Measurements from ENCODE around the gene IRS1.

Gene IRS1

DNA sequence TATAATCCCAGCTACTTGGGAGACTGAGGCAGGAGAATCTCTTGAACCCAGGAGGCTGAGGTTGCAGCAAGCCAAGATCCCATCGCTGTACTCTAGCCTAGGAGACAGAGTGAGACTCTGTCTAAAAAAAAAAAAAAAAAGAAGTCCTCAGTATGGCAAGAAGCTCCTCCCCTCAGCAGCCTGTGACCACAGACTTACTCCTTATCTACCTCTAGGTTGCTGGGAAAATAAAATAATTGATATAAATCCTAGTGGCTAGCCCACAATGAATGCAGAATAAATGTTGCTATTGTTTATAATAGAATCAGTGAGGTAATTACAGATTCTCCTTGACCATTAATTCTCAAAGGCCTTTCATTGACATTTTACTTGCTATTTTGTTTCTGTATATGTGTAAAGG is 70.6 kb downstream of the IRS1 start:
- no peak overlapping the region for H3K9ac ChIP-seq (ENCODE audit: low read length)
- H3K4me1 ChIP-seq (ENCODE audit: control insufficient read depth, low read depth, low read length): peaks cover 4% of the 10 kb centered on the region
- H3K36me3 ChIP-seq (ENCODE audit: control insufficient read depth, low read depth, low read length): no peaks in the 10 kb centered on the region
- H3K27ac ChIP-seq (ENCODE audit: low read length): no peak overlapping the region
- no peak overlapping the region for H3K4me3 ChIP-seq (ENCODE audit: low read length)
- no peaks in the 10 kb centered on the region for H3K9me3 ChIP-seq (ENCODE audit: control insufficient read depth, low read depth, low read length)
- no peaks in the 10 kb centered on the region for H3K27me3 ChIP-seq (ENCODE audit: control insufficient read depth, insufficient read depth, low read length)

DNA sequence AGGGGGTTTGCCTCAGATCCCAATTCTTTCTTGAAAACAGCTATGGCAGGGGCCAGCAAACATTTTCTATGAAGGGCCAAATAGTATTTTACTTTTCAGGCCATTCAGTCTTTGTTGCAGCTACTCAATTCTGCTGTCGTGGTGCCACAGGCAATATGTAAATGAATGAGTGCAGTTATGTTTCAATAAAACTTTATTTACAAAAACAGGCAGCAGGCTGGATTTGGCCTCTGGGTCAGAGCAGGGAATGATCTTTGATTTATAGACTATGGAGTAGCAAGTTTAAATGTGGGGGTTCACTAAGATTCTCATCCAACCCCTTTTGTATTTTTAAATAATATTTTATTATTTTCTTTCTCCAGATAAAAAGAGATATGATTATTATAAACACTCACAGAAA is 72.4 kb downstream of the IRS1 start:
- Histone ChIP-seq H3K9ac (ENCODE audit: low read length) (no peak overlapping the region), H3K4me1 (ENCODE audit: control insufficient read depth, low read depth, low read length) (peaks cover 4% of the 10 kb centered on the region), H3K4me3 (ENCODE audit: low read length) (no peak overlapping the region), H3K27me3 (ENCODE audit: control insufficient read depth, insufficient read depth, low read length) (no peaks in the 10 kb centered on the region), H3K9me3 (ENCODE audit: control insufficient read depth, low read depth, low read length) (no peaks in the 10 kb centered on the region), H3K27ac (ENCODE audit: low read length) (no peak overlapping the region), H3K36me3 (ENCODE audit: control insufficient read depth, low read depth, low read length) (no peaks in the 10 kb centered on the region)

DNA sequence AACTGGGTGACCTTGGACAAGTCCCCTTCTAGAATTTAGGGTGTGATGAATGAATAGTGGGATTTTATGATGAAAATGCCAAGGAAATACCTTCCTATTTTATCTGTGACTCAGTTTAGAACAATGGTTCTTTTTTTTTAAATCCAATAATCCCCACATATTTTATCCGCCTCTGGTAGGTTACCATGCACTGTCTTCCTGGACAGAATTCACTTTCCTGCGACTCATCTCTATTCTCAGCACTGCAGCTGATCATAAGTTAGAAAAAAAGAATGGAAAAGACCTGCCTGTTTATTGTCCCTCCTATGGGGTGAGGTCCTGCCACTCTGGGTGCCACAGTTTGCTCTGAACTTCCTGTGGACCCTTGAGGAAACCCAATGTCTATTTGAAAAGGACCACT is 73.1 kb downstream of the IRS1 start:
- no peaks in the 10 kb centered on the region for H3K9me3 ChIP-seq (ENCODE audit: control insufficient read depth, low read depth, low read length)
- H3K9ac ChIP-seq (ENCODE audit: low read length): no peak overlapping the region
- H3K4me3 ChIP-seq (ENCODE audit: low read length): no peak overlapping the region
- no peaks in the 10 kb centered on the region for H3K36me3 ChIP-seq (ENCODE audit: control insufficient read depth, low read depth, low read length)
- H3K27me3 ChIP-seq (ENCODE audit: control insufficient read depth, insufficient read depth, low read length): no peaks in the 10 kb centered on the region
- peaks cover 4% of the 10 kb centered on the region for H3K4me1 ChIP-seq (ENCODE audit: control insufficient read depth, low read depth, low read length)
- H3K27ac ChIP-seq (ENCODE audit: low read length): no peak overlapping the region

DNA sequence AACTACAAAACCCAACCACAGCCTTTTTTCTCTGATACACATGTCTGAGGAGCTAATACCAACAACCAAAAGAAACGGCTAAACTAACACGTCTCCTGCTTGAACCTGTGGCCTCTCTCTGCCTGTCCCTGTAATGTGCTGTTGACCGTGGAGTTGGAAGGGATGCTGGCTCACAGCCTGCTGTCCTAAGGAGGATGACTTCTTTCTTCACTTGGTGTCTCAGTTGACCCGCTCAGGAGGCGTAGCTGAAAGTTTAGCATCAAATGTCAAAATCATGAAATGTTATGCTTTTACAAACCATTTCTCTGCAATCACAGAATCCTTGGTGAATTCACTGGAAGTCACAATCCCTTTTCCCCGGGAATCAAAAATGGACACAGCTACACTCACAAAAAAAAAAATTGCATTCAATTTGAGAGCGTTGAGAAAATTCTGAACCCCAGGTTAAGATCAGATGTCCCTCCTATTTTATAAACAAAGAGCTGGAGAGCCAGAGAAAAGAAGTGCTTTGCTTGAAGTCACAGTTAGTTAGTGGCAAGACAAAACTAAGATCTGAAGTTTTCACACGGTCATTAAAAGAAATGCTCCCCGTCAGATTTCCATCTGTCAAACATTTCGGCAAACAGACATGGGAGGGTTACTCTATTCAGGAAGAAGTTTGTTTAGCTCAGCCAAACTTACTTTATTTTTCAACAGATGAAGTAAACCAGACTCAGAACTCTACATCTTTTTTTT is 74.3 kb downstream of the IRS1 start:
- Histone ChIP-seq H3K9ac (ENCODE audit: low read length) (no peak overlapping the region), H3K36me3 (ENCODE audit: control insufficient read depth, low read depth, low read length) (no peaks in the 10 kb centered on the region), H3K27me3 (ENCODE audit: control insufficient read depth, insufficient read depth, low read length) (no peaks in the 10 kb centered on the region), H3K4me3 (ENCODE audit: low read length) (no peak overlapping the region), H3K27ac (ENCODE audit: low read length) (no peak overlapping the region), H3K4me1 (ENCODE audit: control insufficient read depth, low read depth, low read length) (peaks cover 4% of the 10 kb centered on the region), H3K9me3 (ENCODE audit: control insufficient read depth, low read depth, low read length) (no peaks in the 10 kb centered on the region)

DNA sequence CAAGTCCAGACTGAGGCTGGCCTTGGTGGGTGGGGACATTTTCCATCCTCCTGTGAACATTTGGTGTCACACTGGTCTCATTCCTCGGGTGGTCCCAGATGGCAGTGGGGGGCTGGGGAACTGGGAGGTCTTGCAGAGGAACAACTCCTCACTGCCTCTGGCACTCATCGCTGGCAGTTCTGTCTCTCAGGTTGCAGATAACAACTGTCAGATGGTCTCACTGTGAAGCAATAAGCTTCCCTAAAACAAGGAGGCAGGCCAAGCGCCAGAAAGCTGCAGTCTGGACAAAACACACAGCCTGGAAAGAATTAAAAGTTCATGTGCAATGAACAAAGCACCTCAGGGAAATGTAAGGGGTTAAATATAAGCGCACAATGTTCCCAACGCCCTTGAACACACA is 78.1 kb downstream of the IRS1 start:
- Histone ChIP-seq H3K4me1 (ENCODE audit: control insufficient read depth, low read depth, low read length) (peaks cover 4% of the 10 kb centered on the region), H3K27ac (ENCODE audit: low read length) (no peak overlapping the region), H3K9ac (ENCODE audit: low read length) (no peak overlapping the region), H3K27me3 (ENCODE audit: control insufficient read depth, insufficient read depth, low read length) (no peaks in the 10 kb centered on the region), H3K9me3 (ENCODE audit: control insufficient read depth, low read depth, low read length) (no peaks in the 10 kb centered on the region), H3K36me3 (ENCODE audit: control insufficient read depth, low read depth, low read length) (no peaks in the 10 kb centered on the region), H3K4me3 (ENCODE audit: low read length) (no peak overlapping the region)

DNA sequence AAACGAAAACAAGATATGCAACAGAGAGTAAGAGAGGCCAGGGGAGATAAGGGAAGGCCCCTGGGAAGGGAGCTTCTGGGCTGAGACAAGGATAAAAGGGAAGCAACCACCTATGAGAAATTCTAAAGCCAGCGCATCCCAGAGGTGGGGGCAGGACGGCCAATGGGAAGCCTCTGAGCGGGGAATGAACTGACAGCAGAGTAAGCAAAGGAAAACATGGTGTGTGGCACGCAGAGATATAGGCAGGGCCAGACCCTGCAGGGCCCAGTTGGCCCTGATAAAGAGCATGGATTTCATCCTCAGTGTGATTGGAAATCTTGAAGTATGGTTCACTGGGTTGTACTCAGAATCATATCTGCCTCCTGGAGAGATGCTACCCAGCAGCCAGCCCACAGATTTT is 78.7 kb downstream of the IRS1 start:
- no peak overlapping the region for H3K9ac ChIP-seq (ENCODE audit: low read length)
- peaks cover 4% of the 10 kb centered on the region for H3K4me1 ChIP-seq (ENCODE audit: control insufficient read depth, low read depth, low read length)
- H3K27me3 ChIP-seq (ENCODE audit: control insufficient read depth, insufficient read depth, low read length): no peaks in the 10 kb centered on the region
- no peak overlapping the region for H3K4me3 ChIP-seq (ENCODE audit: low read length)
- H3K9me3 ChIP-seq (ENCODE audit: control insufficient read depth, low read depth, low read length): no peaks in the 10 kb centered on the region
- no peak overlapping the region for H3K27ac ChIP-seq (ENCODE audit: low read length)
- no peaks in the 10 kb centered on the region for H3K36me3 ChIP-seq (ENCODE audit: control insufficient read depth, low read depth, low read length)

DNA sequence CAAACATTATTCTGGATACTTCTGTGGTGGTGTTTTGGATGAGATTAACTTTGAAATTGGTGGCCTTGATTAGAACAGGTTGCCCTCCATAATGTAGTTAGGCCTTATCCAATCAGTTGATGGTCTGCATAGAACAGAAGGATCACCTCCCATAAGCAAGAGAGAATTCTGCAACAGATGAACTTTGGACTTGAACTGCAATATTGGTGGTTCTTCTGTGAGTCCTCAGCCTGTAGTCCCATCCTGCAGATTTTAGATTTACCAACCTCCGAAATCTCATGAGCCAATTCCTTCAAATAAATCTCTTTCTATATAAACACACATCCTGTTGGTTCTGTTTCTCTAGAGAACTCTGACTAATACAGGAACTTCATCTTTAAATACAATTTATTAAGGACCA is 81.9 kb downstream of the IRS1 start:
- no peaks in the 10 kb centered on the region for H3K27me3 ChIP-seq (ENCODE audit: control insufficient read depth, insufficient read depth, low read length)
- no peak overlapping the region for H3K4me3 ChIP-seq (ENCODE audit: low read length)
- H3K36me3 ChIP-seq (ENCODE audit: control insufficient read depth, low read depth, low read length): no peaks in the 10 kb centered on the region
- H3K9ac ChIP-seq (ENCODE audit: low read length): no peak overlapping the region
- no peak overlapping the region for H3K27ac ChIP-seq (ENCODE audit: low read length)
- no peaks in the 10 kb centered on the region for H3K9me3 ChIP-seq (ENCODE audit: control insufficient read depth, low read depth, low read length)
- H3K4me1 ChIP-seq (ENCODE audit: control insufficient read depth, low read depth, low read length): no peaks in the 10 kb centered on the region

DNA sequence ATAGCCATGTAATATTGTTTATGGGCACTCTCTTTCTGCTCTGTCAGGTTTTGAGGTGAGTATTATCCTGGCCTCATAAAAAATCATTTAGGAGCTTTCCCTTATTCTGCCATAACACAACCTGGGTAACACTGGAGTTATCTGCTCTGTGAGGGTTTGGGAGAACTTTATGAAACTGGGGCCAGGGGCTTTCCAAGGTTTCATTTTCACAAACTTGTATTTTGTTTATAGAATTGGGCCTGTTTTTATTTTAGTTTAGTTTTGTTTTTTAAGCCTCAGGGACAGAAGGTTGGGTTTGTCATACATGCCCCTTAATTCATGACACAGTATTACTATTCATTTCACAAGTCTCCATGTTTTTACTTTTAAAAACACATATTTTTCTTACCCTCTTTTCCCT is 83.5 kb downstream of the IRS1 start:
- no peaks in the 10 kb centered on the region for H3K27me3 ChIP-seq (ENCODE audit: control insufficient read depth, insufficient read depth, low read length)
- H3K4me3 ChIP-seq (ENCODE audit: low read length): no peak overlapping the region
- no peak overlapping the region for H3K27ac ChIP-seq (ENCODE audit: low read length)
- no peaks in the 10 kb centered on the region for H3K9me3 ChIP-seq (ENCODE audit: control insufficient read depth, low read depth, low read length)
- H3K4me1 ChIP-seq (ENCODE audit: control insufficient read depth, low read depth, low read length): no peaks in the 10 kb centered on the region
- H3K36me3 ChIP-seq (ENCODE audit: control insufficient read depth, low read depth, low read length): no peaks in the 10 kb centered on the region
- H3K9ac ChIP-seq (ENCODE audit: low read length): no peak overlapping the region

DNA sequence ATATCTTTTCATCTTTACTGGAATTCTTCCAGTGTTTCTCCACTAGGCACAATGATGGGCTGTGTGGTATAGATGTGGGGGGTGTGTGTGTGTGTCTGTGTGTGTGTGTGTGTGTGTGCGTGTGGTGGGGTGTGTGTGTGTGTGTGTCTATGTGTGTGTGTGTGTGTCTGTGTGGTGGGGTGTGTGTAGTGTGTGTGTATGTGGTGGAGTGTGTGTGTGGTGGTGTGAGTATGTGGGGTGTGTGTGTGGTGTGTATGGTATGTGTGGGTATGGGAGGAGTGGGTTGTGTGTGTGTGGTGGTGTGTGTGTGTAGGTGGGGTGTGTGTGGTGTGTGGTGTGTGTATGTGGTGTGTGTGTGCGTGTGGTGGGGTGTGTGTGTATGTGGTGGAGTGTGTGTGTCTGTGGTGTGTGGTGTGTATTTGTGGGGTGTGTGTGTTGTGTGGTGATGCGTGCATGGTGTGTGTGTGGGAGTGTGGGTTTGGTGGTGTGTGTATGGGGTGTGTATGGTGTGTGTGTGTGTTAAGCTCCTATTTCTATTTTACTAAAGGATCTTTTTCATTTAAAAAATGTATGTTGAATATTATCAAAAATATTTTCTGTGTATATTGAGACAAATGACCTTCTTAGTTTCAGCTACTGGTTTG is 84.2 kb downstream of the IRS1 start:
- H3K4me1 ChIP-seq (ENCODE audit: control insufficient read depth, low read depth, low read length): no peaks in the 10 kb centered on the region
- no peak overlapping the region for H3K9ac ChIP-seq (ENCODE audit: low read length)
- no peaks in the 10 kb centered on the region for H3K36me3 ChIP-seq (ENCODE audit: control insufficient read depth, low read depth, low read length)
- no peak overlapping the region for H3K4me3 ChIP-seq (ENCODE audit: low read length)
- no peaks in the 10 kb centered on the region for H3K9me3 ChIP-seq (ENCODE audit: control insufficient read depth, low read depth, low read length)
- H3K27ac ChIP-seq (ENCODE audit: low read length): no peak overlapping the region
- H3K27me3 ChIP-seq (ENCODE audit: control insufficient read depth, insufficient read depth, low read length): no peaks in the 10 kb centered on the region

DNA sequence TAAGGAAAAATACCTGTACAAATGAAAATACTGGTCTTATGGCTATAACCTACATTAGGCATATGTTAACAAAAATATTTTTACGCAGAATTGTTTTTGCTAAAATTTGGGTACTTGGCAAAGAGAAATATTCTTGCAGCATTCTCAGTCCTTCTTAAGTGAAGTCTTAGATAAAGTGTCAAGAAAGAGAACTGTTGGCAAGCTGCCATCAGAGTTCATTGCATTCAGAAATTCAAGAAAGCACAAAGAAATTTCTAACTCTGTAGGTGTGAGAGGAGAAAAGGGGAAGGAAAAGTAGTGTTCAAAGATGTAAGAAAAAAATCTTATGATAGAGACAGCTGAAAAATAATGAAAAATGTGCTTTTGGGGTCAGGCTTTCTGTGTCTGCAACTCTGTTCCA is 86.7 kb downstream of the IRS1 start:
- Histone ChIP-seq H3K4me1 (ENCODE audit: control insufficient read depth, low read depth, low read length) (no peaks in the 10 kb centered on the region), H3K4me3 (ENCODE audit: low read length) (no peak overlapping the region), H3K36me3 (ENCODE audit: control insufficient read depth, low read depth, low read length) (no peaks in the 10 kb centered on the region), H3K27ac (ENCODE audit: low read length) (no peak overlapping the region), H3K27me3 (ENCODE audit: control insufficient read depth, insufficient read depth, low read length) (no peaks in the 10 kb centered on the region), H3K9ac (ENCODE audit: low read length) (no peak overlapping the region), H3K9me3 (ENCODE audit: control insufficient read depth, low read depth, low read length) (no peaks in the 10 kb centered on the region)

DNA sequence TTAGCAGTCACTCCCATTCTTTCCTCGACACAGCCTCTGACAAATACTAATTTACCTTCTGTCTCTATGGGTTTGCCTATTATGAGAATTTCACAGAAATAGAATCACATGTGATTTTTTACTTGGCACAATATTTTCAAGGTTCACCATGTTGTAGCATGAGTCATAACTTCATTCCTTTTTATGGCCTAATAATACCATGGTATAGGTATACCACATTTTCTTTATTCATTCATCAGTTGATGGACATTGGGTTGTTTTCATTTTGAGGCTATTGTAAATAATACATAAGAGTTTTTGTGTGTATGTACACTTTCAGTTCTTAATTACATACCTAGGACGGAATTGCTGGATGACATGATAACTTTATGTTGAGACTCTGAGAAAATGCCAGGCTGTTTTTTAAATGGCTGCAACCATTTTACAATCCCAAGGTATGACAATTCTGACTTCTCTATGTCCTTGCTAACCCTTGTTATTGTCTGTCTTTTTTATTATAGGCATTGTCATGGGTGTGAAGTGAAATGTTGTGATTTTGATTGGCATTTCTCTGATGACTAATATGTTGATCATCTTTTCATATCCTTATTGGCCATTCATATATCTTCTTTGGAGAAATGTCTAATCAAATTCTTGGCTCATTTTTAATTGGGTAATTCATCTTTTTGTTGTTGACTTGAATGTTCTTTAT is 87.9 kb downstream of the IRS1 start:
- no peak overlapping the region for H3K4me3 ChIP-seq (ENCODE audit: low read length)
- no peak overlapping the region for H3K9ac ChIP-seq (ENCODE audit: low read length)
- H3K9me3 ChIP-seq (ENCODE audit: control insufficient read depth, low read depth, low read length): no peaks in the 10 kb centered on the region
- no peaks in the 10 kb centered on the region for H3K4me1 ChIP-seq (ENCODE audit: control insufficient read depth, low read depth, low read length)
- no peaks in the 10 kb centered on the region for H3K27me3 ChIP-seq (ENCODE audit: control insufficient read depth, insufficient read depth, low read length)
- no peaks in the 10 kb centered on the region for H3K36me3 ChIP-seq (ENCODE audit: control insufficient read depth, low read depth, low read length)
- H3K27ac ChIP-seq (ENCODE audit: low read length): no peak overlapping the region

DNA sequence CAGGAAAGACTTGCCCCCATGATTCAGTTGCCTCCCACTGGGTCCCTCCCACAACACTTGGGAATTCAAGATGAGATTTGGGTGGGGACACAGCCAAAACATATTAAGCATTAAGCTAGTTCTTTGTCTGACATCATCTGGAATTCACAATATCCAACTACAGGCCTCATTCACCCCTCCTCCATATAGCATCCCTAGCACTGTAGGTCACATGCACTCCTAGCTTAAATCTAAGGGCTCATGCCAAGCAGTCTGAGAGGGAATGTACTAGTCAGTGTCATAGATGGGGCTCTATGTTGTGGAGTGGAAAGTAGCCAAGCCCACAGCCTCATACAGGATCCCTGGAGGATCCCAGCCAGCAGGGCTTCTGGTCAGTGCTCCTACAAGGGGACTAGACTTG is 92.1 kb downstream of the IRS1 start:
- no peaks in the 10 kb centered on the region for H3K4me1 ChIP-seq (ENCODE audit: control insufficient read depth, low read depth, low read length)
- no peak overlapping the region for H3K4me3 ChIP-seq (ENCODE audit: low read length)
- no peaks in the 10 kb centered on the region for H3K27me3 ChIP-seq (ENCODE audit: control insufficient read depth, insufficient read depth, low read length)
- H3K9ac ChIP-seq (ENCODE audit: low read length): no peak overlapping the region
- no peaks in the 10 kb centered on the region for H3K9me3 ChIP-seq (ENCODE audit: control insufficient read depth, low read depth, low read length)
- H3K36me3 ChIP-seq (ENCODE audit: control insufficient read depth, low read depth, low read length): no peaks in the 10 kb centered on the region
- no peak overlapping the region for H3K27ac ChIP-seq (ENCODE audit: low read length)

All from iPS-18a (cell line).